Measurements from ENCODE around the gene DNASE1L3.
"Not testable (repeated sequence)": the region's sequence is repeated elsewhere in the genome, so short reads cannot be mapped to it uniquely, and the experiment has no call there.

DNASE1L3 gene

DNA sequence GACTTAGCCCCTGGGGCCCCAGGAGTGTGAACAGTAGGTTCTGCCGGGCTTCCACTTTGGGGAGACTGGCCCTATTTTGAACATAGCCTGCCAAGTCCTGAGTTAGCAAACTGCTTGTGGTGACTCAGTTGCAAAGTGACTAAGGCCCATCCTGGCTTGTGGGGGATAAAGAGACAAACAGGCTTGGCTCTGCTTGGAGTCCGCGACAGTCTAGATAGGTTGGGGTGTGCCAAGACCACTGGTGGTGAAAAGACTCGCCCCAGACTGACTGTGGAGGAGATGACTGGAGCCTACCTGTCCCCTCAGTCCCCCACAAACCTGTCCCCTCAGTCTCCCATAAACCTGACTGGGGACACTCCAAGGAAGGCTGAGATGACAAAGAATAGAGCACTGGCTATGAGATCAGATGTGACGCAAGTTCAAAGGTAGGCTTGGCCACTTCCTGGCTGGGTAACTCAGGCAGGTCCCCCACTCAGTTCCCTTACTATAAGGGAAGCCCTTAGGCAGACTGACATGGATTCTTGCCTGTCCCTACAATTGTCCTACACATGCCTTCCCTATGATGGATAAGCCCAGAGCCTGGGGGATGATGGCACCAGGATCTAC, 4.3 kb downstream of the DNASE1L3 start:
- DNase-seq (ENCODE audit: insufficient read length, low spot score): no peak
- no peak for FAIRE-seq
- TF ChIP-seq, protein P1, sequence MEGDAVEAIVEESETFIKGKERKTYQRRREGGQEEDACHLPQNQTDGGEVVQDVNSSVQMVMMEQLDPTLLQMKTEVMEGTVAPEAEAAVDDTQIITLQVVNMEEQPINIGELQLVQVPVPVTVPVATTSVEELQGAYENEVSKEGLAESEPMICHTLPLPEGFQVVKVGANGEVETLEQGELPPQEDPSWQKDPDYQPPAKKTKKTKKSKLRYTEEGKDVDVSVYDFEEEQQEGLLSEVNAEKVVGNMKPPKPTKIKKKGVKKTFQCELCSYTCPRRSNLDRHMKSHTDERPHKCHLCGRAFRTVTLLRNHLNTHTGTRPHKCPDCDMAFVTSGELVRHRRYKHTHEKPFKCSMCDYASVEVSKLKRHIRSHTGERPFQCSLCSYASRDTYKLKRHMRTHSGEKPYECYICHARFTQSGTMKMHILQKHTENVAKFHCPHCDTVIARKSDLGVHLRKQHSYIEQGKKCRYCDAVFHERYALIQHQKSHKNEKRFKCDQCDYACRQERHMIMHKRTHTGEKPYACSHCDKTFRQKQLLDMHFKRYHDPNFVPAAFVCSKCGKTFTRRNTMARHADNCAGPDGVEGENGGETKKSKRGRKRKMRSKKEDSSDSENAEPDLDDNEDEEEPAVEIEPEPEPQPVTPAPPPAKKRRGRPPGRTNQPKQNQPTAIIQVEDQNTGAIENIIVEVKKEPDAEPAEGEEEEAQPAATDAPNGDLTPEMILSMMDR (IDR thresholded peaks at IDR 0.05; ENCODE audit: insufficient read depth, missing control alignments): no peak

DNA sequence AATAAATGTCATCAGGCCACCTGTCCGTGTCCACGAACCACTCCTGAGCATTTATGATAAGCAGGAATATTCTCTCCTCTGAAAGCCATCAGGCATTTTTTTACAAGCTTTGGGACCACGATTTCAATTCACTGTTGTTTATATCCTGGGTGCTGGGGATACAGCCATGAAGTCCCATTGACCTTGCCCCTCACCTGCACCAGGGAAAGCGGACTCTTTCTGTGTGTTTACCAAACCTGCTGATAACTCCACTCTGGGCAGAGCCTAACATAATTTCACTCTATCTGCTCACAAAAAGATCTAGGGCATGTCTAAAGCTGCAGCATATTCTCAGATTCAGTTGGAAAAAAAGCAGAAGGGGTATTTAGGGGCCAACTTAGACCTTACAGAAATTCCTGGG, 4.8 kb downstream of the DNASE1L3 start:
- no peak for DNase-seq (ENCODE audit: insufficient read length, low spot score)
- TF ChIP-seq, protein P1 (IDR thresholded peaks at IDR 0.05; ENCODE audit: insufficient read depth, missing control alignments): no peak
- no peak for FAIRE-seq

DNA sequence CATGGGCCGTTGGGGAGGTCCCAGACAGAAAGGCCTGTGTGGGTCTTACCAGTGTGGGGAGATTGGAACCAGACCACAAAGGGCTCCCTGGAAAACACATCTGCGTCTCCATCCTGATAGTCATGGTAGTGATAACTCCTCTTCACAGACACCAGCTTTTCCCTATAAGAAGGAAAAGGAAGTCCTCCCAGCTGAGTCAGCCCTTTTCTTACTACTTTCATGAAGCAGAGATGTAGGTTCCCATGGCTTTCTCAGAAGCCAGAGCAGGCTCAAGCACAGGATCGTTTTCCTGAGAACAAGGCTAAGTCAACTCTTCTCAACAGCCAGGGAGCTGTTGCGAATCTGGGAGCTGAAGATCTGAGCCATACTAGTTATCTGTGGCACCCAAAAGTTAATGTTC, 6.1 kb downstream of the DNASE1L3 start:
- TF ChIP-seq, protein P1 (IDR thresholded peaks at IDR 0.05; ENCODE audit: insufficient read depth, missing control alignments): no peak
- DNase-seq (ENCODE audit: insufficient read length, low spot score): no peak
- no peak for FAIRE-seq

DNA sequence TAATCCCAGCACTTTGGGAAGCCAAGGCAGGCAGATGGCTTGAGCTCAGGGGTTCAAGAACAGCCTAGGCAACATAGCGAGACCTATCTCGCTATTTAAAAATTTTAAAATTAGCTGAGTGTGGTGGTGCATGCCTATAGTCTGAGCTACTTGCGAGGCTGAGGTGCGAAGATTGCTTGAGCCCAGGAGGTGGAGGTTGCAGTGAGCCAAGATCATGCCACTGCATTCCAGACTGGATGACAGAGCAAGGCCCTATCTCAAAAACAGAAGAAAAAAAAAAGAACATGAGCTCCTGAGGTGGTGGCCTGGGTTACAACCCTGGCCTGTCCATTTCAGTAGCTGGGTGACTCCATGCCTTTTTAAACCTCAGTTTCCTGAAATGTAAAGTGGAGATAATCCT, 7.2 kb downstream of the DNASE1L3 start:
- TF ChIP-seq, protein P1 (IDR thresholded peaks at IDR 0.05; ENCODE audit: insufficient read depth, missing control alignments): no peak
- DNase-seq (ENCODE audit: insufficient read length, low spot score) (no peak), FAIRE-seq (no peak)

- TF ChIP-seq, protein P1 (IDR thresholded peaks at IDR 0.05; ENCODE audit: insufficient read depth, missing control alignments): no peak
- FAIRE-seq (no peak), DNase-seq (ENCODE audit: insufficient read length, low spot score) (no peak)
These were observed 7.8 kb downstream of the DNASE1L3 start for GRCh38 chr3:58202917-58203360.

GRCh38 chr3:58201451-58201850, 9.3 kb downstream of the DNASE1L3 start:
- FAIRE-seq; DNase-seq (ENCODE audit: insufficient read length, low spot score): not testable (repeated sequence)

GRCh38 chr3:58200846-58201355, 9.9 kb downstream of the DNASE1L3 start:
- FAIRE-seq (no peak), DNase-seq (ENCODE audit: insufficient read length, low spot score) (no peak)
- TF ChIP-seq, protein P1 (IDR thresholded peaks at IDR 0.05; ENCODE audit: insufficient read depth, missing control alignments): no peak

All from D721Med (cell line).